HCT116 (cell line): Measurements from ENCODE around the gene C11orf58. TPM values are rescaled to one million over a fixed set of nuclear protein-coding genes. Genes with fewer than 3 reads are reported as not detected.

Experiments used
- ATAC-seq: fragments of 200-7000 bp; cut with Tn5 transposase; 2 replicates; pipeline ENCODE4 v1.9.1; 2020; ENCODE audit warnings: mild to moderate bottlenecking, moderate library complexity
- BruUV-seq: library from RNA; stranded (reverse); fragments of 400-500 nt; replicated peaks from 2 replicates; lab custom pipeline; 2021; lab: Mats Ljungman, UMichigan
- CTCF ChIA-PET: fragments of 300-600 bp; sonication (Branson Sonifier 250); formaldehyde crosslinking; loops from one replicate; lab custom pipeline; 2021; ENCODE audit warnings: antibody characterized with exemption; lab: Charles Lee
- POLR2A ChIA-PET: fragments of 300-600, 350-600 bp; sonication (Branson Sonifier 250); formaldehyde crosslinking; loops from one replicate; lab custom pipeline; 2021; ENCODE audit warnings: antibody characterized with exemption; lab: Charles Lee
- RAD21 ChIA-PET, 2 experiments: fragments of 300-600 bp; sonication (Branson Sonifier 250); formaldehyde crosslinking; loops; one replicate each; lab custom pipeline; 2023; ENCODE audit warnings: low total read pairs in 2 of 2; ENCODE audit not compliant: uncharacterized antibody in 2 of 2, unreplicated experiment in 2 of 2, low non-redundant PET in 1 of 2; lab: Charles Lee
- DNase-seq: peaks from one replicate; pipeline ENCODE4 v3.0.0-alpha.2; 2010; ENCODE audit warnings: low read depth, low spot score
- H2AFZ ChIP-seq: fragments of 200-600 bp; shearing (Covaris generic), sonication (generic); 2 replicates; pipeline ENCODE4 v1.6.1; 2017; ENCODE audit warnings: low read depth, mixed run types, mixed read lengths, antibody characterized with exemption, low read length; ENCODE audit not compliant: poor library complexity, severe bottlenecking
- H3K27ac ChIP-seq: 2 replicates; pipeline ENCODE4 v1.5.1; 2012; ENCODE audit warnings: low read depth, low read length
- H3K27me3 ChIP-seq: fragments of 200-600 bp; sonication (generic); 2 replicates; pipeline ENCODE4 v1.6.1; 2016; ENCODE audit warnings: mixed run types, low read length, mixed read lengths; ENCODE audit not compliant: insufficient read depth
- H3K36me3 ChIP-seq, 2 experiments: fragments of 200-500 bp in 1 of 2; fragments of 200-600 bp in 1 of 2; sonication (Bioruptor generic) in 1 of 2; sonication (generic) in 1 of 2; 2 replicates each; pipeline versions ENCODE4 v1.5.1 to v1.6.1; 2014 to 2016; ENCODE audit warnings: low read length in 2 of 2, inconsistent platforms in 1 of 2, mixed read lengths in 1 of 2, mixed run types in 1 of 2; ENCODE audit not compliant: insufficient read depth in 2 of 2, control insufficient read depth in 1 of 2
- H3K4me1 ChIP-seq, 2 experiments: fragments of 200-600 bp in 1 of 2; sonication (generic) in 1 of 2; 2 replicates each; pipeline versions ENCODE4 v1.5.1 to v1.6.1; 2012 to 2017; ENCODE audit warnings: low read length in 2 of 2, inconsistent platforms in 1 of 2, mild to moderate bottlenecking in 1 of 2, mixed read lengths in 1 of 2, mixed run types in 1 of 2, moderate library complexity in 1 of 2; ENCODE audit not compliant: insufficient read depth in 2 of 2, control insufficient read depth in 1 of 2
- H3K4me2 ChIP-seq: fragments of 200-600 bp; sonication (generic); 2 replicates; pipeline ENCODE4 v1.6.1; 2017; ENCODE audit warnings: mixed run types, low read length, mixed read lengths
- H3K4me3 ChIP-seq, 2 experiments: fragments of 200-600 bp in 1 of 2; sonication (generic) in 1 of 2; replicated peaks in 1 of 2; 2 replicates each; pipeline ENCODE4 v1.5.1; 2011 to 2016; ENCODE audit warnings: low read length in 2 of 2, control low read depth in 1 of 2, low read depth in 1 of 2, mild to moderate bottlenecking in 1 of 2, mixed read lengths in 1 of 2, mixed run types in 1 of 2
- H3K79me2 ChIP-seq: fragments of 200-600 bp; sonication (generic); 2 replicates; pipeline ENCODE4 v1.6.1; 2017; ENCODE audit warnings: mild to moderate bottlenecking, mixed run types, low read length, moderate library complexity, mixed read lengths; ENCODE audit not compliant: insufficient read depth
- H3K9ac ChIP-seq: fragments of 200-600 bp; sonication (generic); 2 replicates; pipeline ENCODE4 v1.6.1; 2016; ENCODE audit warnings: low read length, mixed read lengths
- H3K9me2 ChIP-seq: fragments of 200-600 bp; sonication (generic), shearing (Covaris generic); 2 replicates; pipeline ENCODE4 v1.6.1; 2017; ENCODE audit warnings: mixed run types, mild to moderate bottlenecking, moderate library complexity; ENCODE audit not compliant: insufficient read depth
- H3K9me3 ChIP-seq, 2 experiments: fragments of 200-500 bp in 1 of 2; fragments of 200-600 bp in 1 of 2; sonication (Bioruptor generic) in 1 of 2; sonication (generic) in 1 of 2; 2 replicates each; pipeline ENCODE4 v1.6.1; 2014 to 2017; ENCODE audit warnings: low read length in 2 of 2, mixed read lengths in 2 of 2, inconsistent platforms in 1 of 2, low read depth in 1 of 2, mild to moderate bottlenecking in 1 of 2, mixed run types in 1 of 2, moderate library complexity in 1 of 2; ENCODE audit not compliant: control insufficient read depth in 1 of 2, insufficient read depth in 1 of 2
- H4K20me1 ChIP-seq: fragments of 200-600 bp; sonication (generic), shearing (Covaris generic); 2 replicates; pipeline ENCODE4 v1.6.1; 2017; ENCODE audit warnings: mixed run types, mild to moderate bottlenecking, moderate library complexity; ENCODE audit not compliant: insufficient read depth
- CEBPB ChIP-seq: IDR thresholded peaks from 2 replicates; pipeline ENCODE4 v1.6.1; 2012; ENCODE audit warnings: low read depth
- EZH2 ChIP-seq: fragments of 200-600 bp; sonication (generic); IDR thresholded peaks from 2 replicates; pipeline ENCODE4 v1.6.1; 2017; ENCODE audit warnings: antibody characterized with exemption, mixed run types
- FOSL1 ChIP-seq: IDR thresholded peaks from 2 replicates; pipeline ENCODE4 v1.6.1; 2012; ENCODE audit warnings: low read depth
- JUND ChIP-seq: IDR thresholded peaks from 2 replicates; pipeline ENCODE4 v1.6.1; 2012
- POLR2AphosphoS5 ChIP-seq: IDR thresholded peaks from 2 replicates; pipeline ENCODE4 v1.6.1; 2011; ENCODE audit warnings: mild to moderate bottlenecking, low read depth, low read length, moderate library complexity
- RAD21 ChIP-seq: IDR thresholded peaks from 2 replicates; pipeline ENCODE4 v1.6.1; 2012; ENCODE audit warnings: low read depth, mild to moderate bottlenecking
- SP1 ChIP-seq: IDR thresholded peaks from 2 replicates; pipeline ENCODE4 v1.6.1; 2012; ENCODE audit warnings: low read depth
- TCF7L2 ChIP-seq: IDR thresholded peaks from 2 replicates; pipeline ENCODE4 v1.7.0; 2011; ENCODE audit warnings: borderline replicate concordance, inconsistent platforms; ENCODE audit not compliant: insufficient read depth, insufficient read length; ENCODE audit errors: extremely low read depth
- YY1 ChIP-seq: IDR thresholded peaks from 2 replicates; pipeline ENCODE4 v1.6.1; 2011; ENCODE audit warnings: low read length, low read depth, moderate library complexity, mild to moderate bottlenecking; ENCODE audit not compliant: insufficient replicate concordance; ENCODE audit errors: extremely low read depth
- intact Hi-C: fragments of 100-400 bp; cut with micrococcal nuclease; formaldehyde crosslinking; loops from 2 replicates; pipeline ENCODE4 v1.10.0; 2022
- total RNA-seq: library from RNA; stranded (reverse); gene quantifications from one replicate; pipeline ENCODE4 v1.2.1, GENCODE V29; 2021; ENCODE audit not compliant: unreplicated experiment
- TF ChIP-seq, protein P1 (sequence below): IDR thresholded peaks from 2 replicates; pipeline ENCODE4 v1.6.1; 2012
- TF ChIP-seq, protein P2 (sequence below): IDR thresholded peaks from 2 replicates; pipeline ENCODE4 v1.6.1; 2012
- TF ChIP-seq, protein P3 (sequence below): IDR thresholded peaks from 2 replicates; pipeline ENCODE4 v1.6.1; 2012; ENCODE audit warnings: low read depth

Gene C11orf58
- total RNA-seq, 1 experiment from 2014 or later: 108 TPM

DNA sequence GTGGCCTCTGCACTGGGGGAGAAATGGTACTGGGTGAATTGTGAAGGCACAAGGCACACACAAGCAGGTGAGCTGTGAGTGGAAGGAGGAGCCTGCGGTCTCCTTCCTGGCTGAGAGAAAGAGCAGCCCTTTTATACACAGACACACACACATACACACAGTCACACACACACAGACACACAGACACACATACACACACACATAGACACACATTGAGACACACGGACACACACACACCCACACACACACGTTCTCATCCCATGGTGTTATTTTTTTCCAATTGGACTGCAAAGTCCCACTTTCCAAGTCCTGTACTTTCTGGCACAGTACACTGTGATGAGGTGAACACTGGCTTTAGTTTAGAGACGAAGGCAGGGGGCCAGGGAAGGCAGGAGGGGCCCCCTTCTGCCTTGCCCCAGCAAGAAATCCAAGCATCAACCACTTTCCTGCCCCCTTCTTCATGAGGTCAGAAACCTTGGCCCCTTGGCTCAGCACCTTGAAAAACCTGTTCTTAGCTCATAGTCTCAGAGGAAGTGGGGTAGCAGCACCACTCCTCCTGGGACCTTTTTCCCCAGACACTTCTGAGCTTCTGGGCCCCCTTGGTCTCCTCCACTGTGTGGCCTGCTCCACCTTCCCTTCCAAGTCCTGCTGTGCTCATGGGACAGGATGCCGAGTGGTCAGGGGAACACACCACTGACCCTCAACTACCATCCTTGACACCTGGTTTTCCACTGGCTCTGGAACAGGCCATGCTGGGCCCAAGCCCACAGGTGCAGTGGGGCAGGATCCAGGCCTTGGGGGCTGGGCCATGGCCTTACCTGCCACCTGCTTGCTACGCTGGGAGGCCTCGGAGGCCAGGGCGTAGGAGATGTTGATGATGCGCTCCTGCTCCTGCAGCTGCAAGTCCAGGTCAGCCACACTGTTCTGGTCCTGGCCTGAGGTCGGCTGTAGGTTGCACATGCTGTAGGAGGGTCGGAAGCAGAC is 43.8 kb downstream of the C11orf58 start:
- TF ChIP-seq, protein P1, sequence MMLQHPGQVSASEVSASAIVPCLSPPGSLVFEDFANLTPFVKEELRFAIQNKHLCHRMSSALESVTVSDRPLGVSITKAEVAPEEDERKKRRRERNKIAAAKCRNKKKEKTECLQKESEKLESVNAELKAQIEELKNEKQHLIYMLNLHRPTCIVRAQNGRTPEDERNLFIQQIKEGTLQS: no peak
- TF ChIP-seq, protein P2, sequence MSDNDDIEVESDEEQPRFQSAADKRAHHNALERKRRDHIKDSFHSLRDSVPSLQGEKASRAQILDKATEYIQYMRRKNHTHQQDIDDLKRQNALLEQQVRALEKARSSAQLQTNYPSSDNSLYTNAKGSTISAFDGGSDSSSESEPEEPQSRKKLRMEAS: no peak
- TF ChIP-seq JUND: no peak
- TF ChIP-seq TCF7L2: no peak
- POLR2A ChIA-PET: no interaction called here

DNA sequence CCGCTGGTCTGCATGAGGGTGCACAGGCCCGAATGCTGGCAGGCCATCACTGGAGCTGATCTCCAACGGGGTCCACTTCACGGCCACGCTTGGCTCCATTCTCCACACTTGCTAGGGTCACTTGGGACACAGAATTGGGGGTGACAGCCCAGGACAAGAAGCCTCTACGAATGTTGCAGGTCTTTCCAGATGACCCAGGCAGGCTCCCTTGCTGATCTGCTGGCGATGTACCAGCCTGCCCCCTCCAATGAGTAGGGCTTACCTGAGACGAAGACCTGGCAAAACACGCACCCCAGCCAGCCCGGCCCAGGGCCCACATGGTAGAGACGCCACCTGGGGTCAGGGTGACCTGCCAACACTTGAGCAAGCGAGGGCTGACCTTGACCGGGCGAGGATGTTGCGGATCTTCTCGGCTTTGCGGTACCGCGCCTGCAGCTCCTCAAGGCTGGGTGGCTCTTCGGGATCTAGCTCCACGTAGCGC is 44.9 kb downstream of the C11orf58 start:
- intact Hi-C loops: no loop called here
- Histone ChIP-seq H3K36me3 (no peaks in the 10 kb centered on the region), H3K27me3 (no peaks in the 10 kb centered on the region), H3K4me2 (no peak overlapping the region), H3K9me2 (no peaks in the 10 kb centered on the region), H3K4me3 (no peak overlapping the region), H3K27ac (no peak overlapping the region), H3K9me3 (no peaks in the 10 kb centered on the region), H3K4me1 (peaks cover 44 to 58% of the 10 kb centered on the region in 2 experiments), H4K20me1 (no peaks in the 10 kb centered on the region), H2AFZ (no peak overlapping the region), H3K9ac (no peak overlapping the region), H3K79me2 (no peaks in the 10 kb centered on the region)
- ChIA-PET RAD21 (interaction anchor here in 1 of 2 experiments (0.6 kb wide), 1 partner anchor 281 kb away, joined by 4 read pairs; no protein-coding TSS in a partner anchor), CTCF (interaction anchor here (1.5 kb wide), 1 partner anchor 814 kb away, joined by 3 read pairs; no protein-coding TSS in a partner anchor), POLR2A (no interaction called here)
- DNase-seq: no peak
- BruUV-seq: no TSS peak
- ATAC-seq: no peak
- TF ChIP-seq, protein P1: no peak
- TF ChIP-seq FOSL1 (no peak), RAD21 (no peak), EZH2 (no peak), CEBPB (no peak), JUND (no peak), YY1 (no peak), TCF7L2 (no peak), SP1 (no peak), POLR2AphosphoS5 (no peak)
- TF ChIP-seq, protein P3, sequence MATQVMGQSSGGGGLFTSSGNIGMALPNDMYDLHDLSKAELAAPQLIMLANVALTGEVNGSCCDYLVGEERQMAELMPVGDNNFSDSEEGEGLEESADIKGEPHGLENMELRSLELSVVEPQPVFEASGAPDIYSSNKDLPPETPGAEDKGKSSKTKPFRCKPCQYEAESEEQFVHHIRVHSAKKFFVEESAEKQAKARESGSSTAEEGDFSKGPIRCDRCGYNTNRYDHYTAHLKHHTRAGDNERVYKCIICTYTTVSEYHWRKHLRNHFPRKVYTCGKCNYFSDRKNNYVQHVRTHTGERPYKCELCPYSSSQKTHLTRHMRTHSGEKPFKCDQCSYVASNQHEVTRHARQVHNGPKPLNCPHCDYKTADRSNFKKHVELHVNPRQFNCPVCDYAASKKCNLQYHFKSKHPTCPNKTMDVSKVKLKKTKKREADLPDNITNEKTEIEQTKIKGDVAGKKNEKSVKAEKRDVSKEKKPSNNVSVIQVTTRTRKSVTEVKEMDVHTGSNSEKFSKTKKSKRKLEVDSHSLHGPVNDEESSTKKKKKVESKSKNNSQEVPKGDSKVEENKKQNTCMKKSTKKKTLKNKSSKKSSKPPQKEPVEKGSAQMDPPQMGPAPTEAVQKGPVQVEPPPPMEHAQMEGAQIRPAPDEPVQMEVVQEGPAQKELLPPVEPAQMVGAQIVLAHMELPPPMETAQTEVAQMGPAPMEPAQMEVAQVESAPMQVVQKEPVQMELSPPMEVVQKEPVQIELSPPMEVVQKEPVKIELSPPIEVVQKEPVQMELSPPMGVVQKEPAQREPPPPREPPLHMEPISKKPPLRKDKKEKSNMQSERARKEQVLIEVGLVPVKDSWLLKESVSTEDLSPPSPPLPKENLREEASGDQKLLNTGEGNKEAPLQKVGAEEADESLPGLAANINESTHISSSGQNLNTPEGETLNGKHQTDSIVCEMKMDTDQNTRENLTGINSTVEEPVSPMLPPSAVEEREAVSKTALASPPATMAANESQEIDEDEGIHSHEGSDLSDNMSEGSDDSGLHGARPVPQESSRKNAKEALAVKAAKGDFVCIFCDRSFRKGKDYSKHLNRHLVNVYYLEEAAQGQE: no peak

More for the DNA sequence above, 43.8 kb downstream of the C11orf58 start:
- ChIA-PET RAD21 (no interaction called here), CTCF (no interaction called here)
- Histone ChIP-seq H3K27ac (no peak overlapping the region), H3K36me3 (no peaks in the 10 kb centered on the region), H3K4me1 (peaks cover 41 to 58% of the 10 kb centered on the region in 2 experiments), H2AFZ (no peak overlapping the region), H3K9me3 (no peaks in the 10 kb centered on the region), H3K4me3 (no peak overlapping the region), H3K79me2 (no peaks in the 10 kb centered on the region), H4K20me1 (no peaks in the 10 kb centered on the region), H3K9me2 (no peaks in the 10 kb centered on the region), H3K27me3 (no peaks in the 10 kb centered on the region), H3K4me2 (peak overlapping the region; percentile 36), H3K9ac (no peak overlapping the region)
- BruUV-seq: no TSS peak
- DNase-seq: no peak
- ATAC-seq: no peak
- intact Hi-C loops: no loop called here
